GM23338 (cell line): ENCODE results near the gene AQP7. TPM values are rescaled to one million over a fixed set of nuclear protein-coding genes. Genes with fewer than 3 reads are reported as not detected.

Experiments used
- ATAC-seq: fragments of 200-7000 bp; cut with Tn5 transposase; 3 replicates; pipeline ENCODE4 v1.9.1; 2020
- DNase-seq: peaks from one replicate; pipeline ENCODE4 v3.0.0-alpha.2; 2015; ENCODE audit warnings: low spot score
- H2AFZ ChIP-seq: fragments of 200-600 bp; sonication (generic); 2 replicates; pipeline ENCODE4 v1.8.0; 2016; ENCODE audit warnings: antibody characterized with exemption, mild to moderate bottlenecking, moderate library complexity
- H3F3A ChIP-seq: fragments of 200-600 bp; sonication (generic); replicated peaks from 2 replicates; pipeline ENCODE4 v1.8.0; 2017; ENCODE audit warnings: antibody characterized with exemption, mixed run types, low read depth
- H3K27ac ChIP-seq: fragments of 200-600 bp; sonication (generic); 2 replicates; pipeline ENCODE4 v1.6.1; 2016; ENCODE audit warnings: low read depth
- H3K27me3 ChIP-seq: fragments of 200-600 bp; sonication (generic); 2 replicates; pipeline ENCODE4 v1.8.0; 2016; ENCODE audit warnings: mild to moderate bottlenecking, mixed run types, moderate library complexity; ENCODE audit not compliant: insufficient read depth
- H3K36me3 ChIP-seq: fragments of 200-600 bp; sonication (generic); 2 replicates; pipeline ENCODE4 v1.8.0; 2016; ENCODE audit warnings: mild to moderate bottlenecking; ENCODE audit not compliant: insufficient read depth
- H3K4me1 ChIP-seq: fragments of 200-600 bp; sonication (generic); 2 replicates; pipeline ENCODE4 v1.8.0; 2016; ENCODE audit warnings: mild to moderate bottlenecking, moderate library complexity; ENCODE audit not compliant: insufficient read depth
- H3K4me2 ChIP-seq: fragments of 200-600 bp; sonication (generic); 2 replicates; pipeline ENCODE4 v1.7.1; 2017; ENCODE audit warnings: mixed run types
- H3K4me3 ChIP-seq: fragments of 200-600 bp; sonication (generic); 2 replicates; pipeline ENCODE4 v1.6.1; 2016; ENCODE audit warnings: mixed run types
- H3K79me2 ChIP-seq: fragments of 200-600 bp; sonication (generic); replicated peaks from 2 replicates; pipeline ENCODE4 v1.8.0; 2017; ENCODE audit warnings: mild to moderate bottlenecking; ENCODE audit not compliant: insufficient read depth
- H3K9me2 ChIP-seq: fragments of 200-600 bp; sonication (generic); 2 replicates; pipeline ENCODE4 v1.8.0; 2017; ENCODE audit not compliant: insufficient read depth
- H4K20me1 ChIP-seq: fragments of 200-600 bp; sonication (generic); replicated peaks from 2 replicates; pipeline ENCODE4 v1.8.0; 2017; ENCODE audit warnings: mild to moderate bottlenecking; ENCODE audit not compliant: insufficient read depth
- H3K27ac Mint-ChIP-seq: 2 replicates; pipeline ENCODE4 v1.8.0; 2020; ENCODE audit warnings: inconsistent platforms, mild to moderate bottlenecking, moderate library complexity, mixed read lengths
- H3K27me3 Mint-ChIP-seq: 3 replicates; pipeline ENCODE4 v1.8.0; 2022; ENCODE audit warnings: low read depth, mild to moderate bottlenecking, moderate library complexity, mixed read lengths, inconsistent platforms; ENCODE audit not compliant: insufficient read depth, poor library complexity
- H3K36me3 Mint-ChIP-seq: 3 replicates; pipeline ENCODE4 v1.8.0; 2021; ENCODE audit warnings: low read depth, mild to moderate bottlenecking, inconsistent platforms, moderate library complexity, mixed read lengths
- H3K4me1 Mint-ChIP-seq: 3 replicates; pipeline ENCODE4 v1.8.0; 2020; ENCODE audit warnings: mild to moderate bottlenecking, inconsistent platforms, mixed read lengths
- H3K4me3 Mint-ChIP-seq: 3 replicates; pipeline ENCODE4 v1.8.0; 2021; ENCODE audit warnings: moderate library complexity, mild to moderate bottlenecking, inconsistent platforms, mixed read lengths
- H3K9me3 Mint-ChIP-seq: 3 replicates; pipeline ENCODE4 v1.8.0; 2020; ENCODE audit warnings: moderate library complexity, mild to moderate bottlenecking, inconsistent platforms, mixed read lengths
- CREB1 ChIP-seq: fragments of 250-450 bp; sonication (Bioruptor Pico); IDR thresholded peaks from 2 replicates; pipeline ENCODE4 v1.5.0; 2020; ENCODE audit warnings: low read depth, mild to moderate bottlenecking, moderate library complexity
- CTCF ChIP-seq, 2 experiments: fragments of 200-600 bp in 1 of 2; sonication (generic) in 1 of 2; conservative IDR thresholded peaks; 2 replicates each; pipeline versions ENCODE4 v1.5.1 to v1.6.1; 2016 to 2017; ENCODE audit warnings: antibody characterized with exemption in 2 of 2, low read depth in 2 of 2, mild to moderate bottlenecking in 2 of 2, moderate library complexity in 1 of 2
- ETS1 ChIP-seq: IDR thresholded peaks from 2 replicates; pipeline ENCODE4 v1.6.1; 2016; ENCODE audit warnings: antibody characterized with exemption
- EZH2 ChIP-seq: fragments of 200-600 bp; sonication (generic); IDR thresholded peaks from one replicate; pipeline ENCODE4 v1.8.0; 2017; ENCODE audit warnings: antibody characterized with exemption, mild to moderate bottlenecking, low read depth; ENCODE audit not compliant: unreplicated experiment
- EZH2phosphoT487 ChIP-seq: fragments of 200-600 bp; sonication (generic); IDR thresholded peaks from one replicate; pipeline ENCODE4 v1.8.1; 2018; ENCODE audit warnings: antibody characterized with exemption; ENCODE audit not compliant: unreplicated experiment
- JUNB ChIP-seq: IDR thresholded peaks from one replicate; pipeline ENCODE4 v1.6.1; 2016; ENCODE audit warnings: antibody characterized with exemption; ENCODE audit not compliant: unreplicated experiment
- POLR2AphosphoS5 ChIP-seq: IDR thresholded peaks from 2 replicates; pipeline ENCODE4 v1.6.1; 2016; ENCODE audit warnings: antibody characterized with exemption, low read depth
- REST ChIP-seq: IDR thresholded peaks from one replicate; pipeline ENCODE4 v1.6.1; 2018; ENCODE audit warnings: antibody characterized with exemption; ENCODE audit not compliant: unreplicated experiment
- STAT1 ChIP-seq: IDR thresholded peaks from one replicate; pipeline ENCODE4 v1.6.1; 2016; ENCODE audit warnings: antibody characterized with exemption; ENCODE audit not compliant: unreplicated experiment
- ZNF114 ChIP-seq: fragments of 250-450 bp; sonication (Bioruptor Pico); IDR thresholded peaks from 2 replicates; pipeline ENCODE4 v1.5.0; 2020; ENCODE audit warnings: mild to moderate bottlenecking, moderate library complexity
- ZNF331 ChIP-seq: fragments of 250-450 bp; sonication (Bioruptor Pico); IDR thresholded peaks from 2 replicates; pipeline ENCODE4 v1.5.0; 2020; ENCODE audit warnings: low read depth, mild to moderate bottlenecking, moderate library complexity
- ZNF462 ChIP-seq: fragments of 250-450 bp; sonication (Bioruptor Pico); IDR thresholded peaks from 2 replicates; pipeline ENCODE4 v1.5.0; 2020; ENCODE audit warnings: mild to moderate bottlenecking, moderate library complexity
- polyA plus RNA-seq: library from polyadenylated mRNA; unstranded; fragments of >200 nt; fragmentation: Nextera tagmentation; extraction: Ambion mirVana; gene quantifications from 2 replicates; pipeline ENCODE4 v1.2.1, GENCODE V29; 2016
- total RNA-seq: library from RNA; depleted of rRNA; stranded (reverse); fragments of >200 nt; shearing (Covaris generic); gene quantifications from 2 replicates; pipeline ENCODE4 v1.2.3, GENCODE V29; 2014

The AQP7 gene
- total and polyA plus RNA-seq, 2 experiments from 2014 or later: not detected

GRCh38 chr9:33435821-33436277, 33.5 kb upstream of the AQP7 start:
- no peak overlapping the region for H3K4me3 Mint-ChIP-seq
- ATAC-seq (no peak), DNase-seq (no peak)
- Histone ChIP-seq H3K4me3 (no peak overlapping the region), H3K79me2 (no peaks in the 10 kb centered on the region), H3K36me3 (no peaks in the 10 kb centered on the region; the same call in 1 of the 2 replicates), H3K4me1 (peaks cover 3% of the 10 kb centered on the region; the same call in 1 of the 2 replicates), H3K27me3 (no peaks in the 10 kb centered on the region), H3K9me2 (no peaks in the 10 kb centered on the region), H4K20me1 (no peaks in the 10 kb centered on the region), H3F3A (no peaks in the 10 kb centered on the region), H3K27ac (no peak overlapping the region), H3K4me2 (no peak overlapping the region), H2AFZ (peak overlapping the region; percentile 69; the same call in 1 of the 2 replicates)
- no peaks in the 10 kb centered on the region for H3K36me3 Mint-ChIP-seq
- H3K27me3 Mint-ChIP-seq: peaks cover 12% of the 10 kb centered on the region
- TF ChIP-seq EZH2phosphoT487: no peak
- no peak for TF ChIP-seq CREB1
- no peak for TF ChIP-seq JUNB
- TF ChIP-seq POLR2AphosphoS5: no peak
- TF ChIP-seq CTCF (conservative IDR thresholded peaks at IDR 0.05; ENCODE audit: low read depth in 2 of 2): no peak
- TF ChIP-seq REST: no peak
- TF ChIP-seq STAT1: no peak
- TF ChIP-seq ZNF114 (CRISPR knock-in tag): no peak
- no peak for TF ChIP-seq ZNF462 (CRISPR knock-in tag)
- TF ChIP-seq EZH2: no peak
- TF ChIP-seq ZNF331 (CRISPR knock-in tag): no peak
- no peak for TF ChIP-seq ETS1
- H3K9me3 Mint-ChIP-seq: no peaks in the 10 kb centered on the region
- H3K27ac Mint-ChIP-seq: no peak overlapping the region
- H3K4me1 Mint-ChIP-seq: peaks cover 6% of the 10 kb centered on the region; the same call in 2 of the 3 replicates
